G401.6 (cell line): Measurements from ENCODE around the gene NCR3LG1.
"Not testable (repeated sequence)": the region's sequence is repeated elsewhere in the genome, so short reads cannot be mapped to it uniquely, and the experiment has no call there.

Experiments
- FAIRE-seq: peaks from 2 replicates; lab custom pipeline; 2012; peaks lifted over from hg19 to GRCh38; lab: Jason Lieb, UNC

The NCR3LG1 gene

GRCh38 chr11:17412488-17413180 lies 61.0 kb downstream of the NCR3LG1 start:
- FAIRE-seq, result no peak

DNA sequence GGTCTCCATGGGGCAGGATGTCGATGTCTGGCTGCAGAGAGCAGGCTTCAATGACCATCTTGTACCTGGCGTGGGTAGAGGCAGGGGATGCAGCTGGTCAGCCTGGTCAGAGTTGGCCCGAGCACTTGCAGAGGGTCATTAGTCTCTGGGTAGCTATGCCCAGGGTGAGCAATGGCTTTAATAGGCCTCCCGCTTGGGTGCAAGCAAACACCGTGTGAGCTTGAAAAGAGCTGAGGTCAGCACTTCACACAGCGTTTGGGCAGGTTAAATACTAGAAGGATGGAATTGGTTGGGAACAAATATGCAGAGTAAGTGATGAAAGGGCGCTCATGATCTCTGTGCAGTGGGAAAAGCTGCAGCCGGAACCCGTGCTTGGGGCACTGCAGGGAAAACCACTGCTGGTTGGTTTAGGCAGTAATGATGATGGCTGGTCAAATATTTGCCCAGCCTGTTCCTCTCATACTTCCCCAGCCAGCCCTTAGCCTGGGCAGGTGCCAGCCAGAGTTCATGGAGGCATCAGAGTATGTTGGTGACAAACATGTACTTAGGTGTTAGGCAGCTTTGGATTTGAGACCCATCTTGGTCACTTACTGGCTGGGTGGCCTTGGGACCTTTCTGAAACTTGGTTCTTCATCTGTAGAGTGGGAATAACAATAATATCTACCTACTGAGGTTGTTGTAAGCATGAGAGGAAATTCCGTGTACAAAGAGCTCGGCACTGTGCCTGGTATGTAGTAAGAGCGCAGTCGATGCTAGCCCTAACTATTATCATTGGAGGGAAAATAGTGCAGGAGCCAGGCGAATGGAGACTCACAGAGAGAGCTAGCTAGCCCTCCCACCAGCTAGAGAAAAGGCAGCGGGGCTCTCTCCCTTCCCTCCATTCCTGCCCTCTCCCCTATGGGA lies 62.1 kb downstream of the NCR3LG1 start:
- FAIRE-seq, result no peak

- no peak for FAIRE-seq
Measured at GRCh38 chr11:17414317-17414737, 62.7 kb downstream of the NCR3LG1 start.

- no peak for FAIRE-seq
Measured at GRCh38 chr11:17414992-17415391, 63.4 kb downstream of the NCR3LG1 start.

- no peak for FAIRE-seq
Measured at GRCh38 chr11:17415523-17416104, 64.0 kb downstream of the NCR3LG1 start.

DNA sequence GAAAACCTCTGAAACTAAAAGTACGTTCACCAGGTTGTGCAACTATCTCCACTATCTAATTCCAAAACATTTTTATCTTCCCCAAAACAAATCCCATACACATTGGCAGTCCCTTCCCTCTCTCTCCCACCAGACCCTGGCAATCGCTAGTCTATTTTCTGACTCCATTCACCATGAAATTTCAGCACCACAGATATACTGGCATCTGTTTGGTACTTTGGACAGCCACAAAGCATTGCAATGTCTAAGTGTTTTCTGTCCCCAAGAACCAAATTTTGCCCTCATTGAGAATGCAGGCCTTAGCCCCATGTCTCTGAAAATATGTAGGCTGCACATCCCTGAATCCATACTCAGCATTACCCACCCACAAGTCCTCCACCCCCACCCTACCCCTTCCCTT lies 64.9 kb downstream of the NCR3LG1 start:
- no peak for FAIRE-seq

DNA sequence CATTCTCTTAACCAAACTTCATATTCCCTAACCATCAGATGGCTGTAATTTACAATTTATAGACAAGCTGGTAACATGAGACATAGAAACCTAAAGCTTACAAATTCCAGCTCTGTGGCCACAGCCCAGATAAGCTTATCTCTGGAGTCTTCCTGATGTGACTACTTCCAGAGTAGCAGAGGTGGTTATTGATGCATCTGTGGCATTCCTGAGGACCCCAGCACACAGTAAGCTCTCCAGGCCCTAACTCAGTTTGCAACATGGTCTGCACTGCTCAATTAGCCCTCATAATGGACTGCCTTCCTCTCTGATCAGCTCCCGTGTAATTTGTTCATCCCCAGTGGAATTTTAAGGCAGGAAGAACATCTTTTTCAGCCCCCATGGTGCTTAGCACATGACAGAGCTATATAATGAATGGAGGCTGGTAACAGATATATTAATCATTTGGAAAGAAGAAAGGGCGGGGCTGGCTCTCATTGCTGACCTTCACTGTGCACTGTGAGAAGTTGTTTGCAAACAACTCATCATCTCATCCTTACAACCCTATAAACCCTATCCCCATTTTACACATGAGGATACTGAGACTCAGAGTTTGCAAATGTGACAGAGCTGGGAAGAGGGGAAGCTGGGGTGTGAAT lies 67.0 kb downstream of the NCR3LG1 start:
- no peak for FAIRE-seq

DNA sequence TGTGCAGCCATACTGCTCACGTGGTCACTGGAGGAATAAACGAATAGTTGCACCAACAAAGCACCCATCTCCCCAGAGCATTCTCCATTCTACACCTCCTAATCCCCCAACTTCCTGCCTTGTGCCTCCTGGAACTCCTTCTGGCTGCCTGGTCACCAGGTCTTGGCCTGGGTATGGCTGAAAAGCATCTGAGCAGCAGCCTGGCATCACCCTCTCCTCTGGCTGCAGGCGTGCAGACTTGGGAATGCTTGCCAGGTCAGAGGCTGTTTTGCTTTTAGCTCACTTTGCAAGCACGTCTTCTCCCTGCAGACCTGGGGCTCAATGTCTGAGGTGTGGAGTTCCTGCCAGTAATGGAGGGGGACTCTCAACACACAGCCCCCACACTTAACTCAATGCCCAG lies 70.2 kb downstream of the NCR3LG1 start:
- FAIRE-seq, result no peak

DNA sequence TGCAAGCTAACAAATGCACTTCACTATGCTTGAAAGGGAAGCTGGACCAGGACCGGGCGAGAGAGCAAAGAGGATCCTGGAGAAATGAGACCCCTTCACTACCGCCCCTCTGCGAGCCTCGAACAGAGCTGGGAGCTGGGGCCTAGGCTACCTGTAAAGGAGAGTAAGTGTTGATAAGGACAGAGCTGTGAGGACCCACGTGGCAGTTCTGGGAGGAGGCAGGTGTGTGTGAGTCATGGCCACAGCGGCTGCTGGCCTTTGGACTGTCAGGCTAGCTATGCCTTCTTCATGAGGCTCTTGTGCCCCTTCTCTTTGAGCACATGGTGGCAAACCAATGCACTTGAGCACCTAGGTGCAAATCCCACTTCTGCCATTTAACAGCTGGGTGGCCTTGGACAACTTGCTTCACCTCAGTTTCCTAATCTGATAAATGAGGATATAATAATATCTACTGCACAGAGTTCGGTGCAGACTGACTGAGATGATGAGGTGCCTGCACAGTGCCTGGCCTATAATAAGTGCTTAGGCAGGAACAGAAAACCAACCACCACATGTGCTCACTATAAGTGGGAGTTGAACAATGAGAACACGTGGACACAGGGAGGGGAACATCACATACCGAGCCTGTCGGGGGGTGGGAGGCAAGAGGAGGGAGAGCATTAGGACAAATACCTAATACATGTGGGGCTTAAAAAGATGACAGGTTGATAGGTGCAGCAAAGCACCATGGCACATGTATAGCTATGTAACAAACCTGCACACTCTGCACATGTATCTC lies 72.1 kb downstream of the NCR3LG1 start:
- no peak for FAIRE-seq

DNA sequence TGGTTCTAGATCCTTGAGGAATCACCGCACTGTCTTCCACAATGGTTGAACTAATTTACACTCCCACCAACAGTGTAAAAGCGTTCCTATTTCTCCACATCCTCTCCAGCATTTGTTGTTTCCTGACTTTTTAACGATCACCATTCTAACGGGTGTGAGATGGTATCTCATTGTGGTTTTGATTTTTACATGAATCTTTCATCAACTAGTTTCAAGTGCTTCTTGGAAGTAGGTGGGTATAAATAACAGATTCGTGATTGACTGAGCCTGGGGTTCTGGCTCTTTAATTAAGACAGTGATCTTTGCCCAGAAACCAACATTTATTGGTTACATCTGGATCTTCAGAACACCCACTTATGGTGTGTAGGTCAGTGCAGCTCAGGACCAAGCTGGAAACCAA lies 74.6 kb downstream of the NCR3LG1 start:
- not testable (repeated sequence) for FAIRE-seq
